Parathyroid adenoma (tissue), 2 donors: Measurements from ENCODE around the gene TMEM132C.

Experiments
- H2AFZ ChIP-seq: fragments of 300-600 bp; sonication (generic); one replicate; pipeline ENCODE4 v1.7.0; 2017; ENCODE audit warnings: antibody characterized with exemption, mild to moderate bottlenecking
- H3K27ac ChIP-seq: fragments of 300-600 bp; sonication (generic); one replicate; pipeline ENCODE4 v1.7.0; 2017
- H3K27me3 ChIP-seq: fragments of 300-600 bp; sonication (generic); one replicate; pipeline ENCODE4 v1.7.0; 2017; ENCODE audit warnings: low read length; ENCODE audit not compliant: control insufficient read depth, insufficient read depth
- H3K36me3 ChIP-seq: fragments of 300-600 bp; sonication (generic); one replicate; pipeline ENCODE4 v1.7.0; 2017; ENCODE audit warnings: low read length; ENCODE audit not compliant: control insufficient read depth, insufficient read depth
- H3K4me1 ChIP-seq: fragments of 300-600 bp; sonication (generic); one replicate; pipeline ENCODE4 v1.7.0; 2017; ENCODE audit warnings: control low read depth
- H3K4me2 ChIP-seq: fragments of 300-600 bp; sonication (generic); one replicate; pipeline ENCODE4 v1.7.0; 2017; ENCODE audit warnings: low read length
- H3K4me3 ChIP-seq: fragments of 300-600 bp; sonication (generic); one replicate; pipeline ENCODE4 v1.7.0; 2017; ENCODE audit warnings: low read depth, low read length
- H3K79me2 ChIP-seq: fragments of 300-600 bp; sonication (generic); one replicate; pipeline ENCODE4 v1.7.0; 2017; ENCODE audit warnings: control low read depth
- H3K9ac ChIP-seq: fragments of 300-600 bp; sonication (generic); one replicate; pipeline ENCODE4 v1.7.0; 2017; ENCODE audit warnings: mild to moderate bottlenecking
- H3K9me3 ChIP-seq: fragments of 300-600 bp; sonication (generic); one replicate; pipeline ENCODE4 v1.7.0; 2017; ENCODE audit warnings: low read length; ENCODE audit not compliant: control insufficient read depth
- CTCF ChIP-seq: fragments of 300-600 bp; sonication (generic); IDR thresholded peaks from one replicate; pipeline ENCODE4 v1.7.0; 2017; ENCODE audit warnings: antibody characterized with exemption, mild to moderate bottlenecking
- donor health status: primary hyperparathyroidism.

Gene TMEM132C

GRCh38 chr12:128382946-128383345 lies 116.0 kb downstream of the TMEM132C start:
- H3K27me3 ChIP-seq, result no peaks in the 10 kb centered on the region
- no peaks in the 10 kb centered on the region for H3K36me3 ChIP-seq
- no peak overlapping the region for H2AFZ ChIP-seq
- H3K27ac ChIP-seq, result no peak overlapping the region
- TF ChIP-seq CTCF, result no peak
- H3K4me2 ChIP-seq, result no peak overlapping the region
- H3K9ac ChIP-seq, result no peak overlapping the region
- no peak overlapping the region for H3K4me3 ChIP-seq
- no peaks in the 10 kb centered on the region for H3K79me2 ChIP-seq
- H3K4me1 ChIP-seq, result peaks cover under 1% of the 10 kb centered on the region
- no peaks in the 10 kb centered on the region for H3K9me3 ChIP-seq

DNA sequence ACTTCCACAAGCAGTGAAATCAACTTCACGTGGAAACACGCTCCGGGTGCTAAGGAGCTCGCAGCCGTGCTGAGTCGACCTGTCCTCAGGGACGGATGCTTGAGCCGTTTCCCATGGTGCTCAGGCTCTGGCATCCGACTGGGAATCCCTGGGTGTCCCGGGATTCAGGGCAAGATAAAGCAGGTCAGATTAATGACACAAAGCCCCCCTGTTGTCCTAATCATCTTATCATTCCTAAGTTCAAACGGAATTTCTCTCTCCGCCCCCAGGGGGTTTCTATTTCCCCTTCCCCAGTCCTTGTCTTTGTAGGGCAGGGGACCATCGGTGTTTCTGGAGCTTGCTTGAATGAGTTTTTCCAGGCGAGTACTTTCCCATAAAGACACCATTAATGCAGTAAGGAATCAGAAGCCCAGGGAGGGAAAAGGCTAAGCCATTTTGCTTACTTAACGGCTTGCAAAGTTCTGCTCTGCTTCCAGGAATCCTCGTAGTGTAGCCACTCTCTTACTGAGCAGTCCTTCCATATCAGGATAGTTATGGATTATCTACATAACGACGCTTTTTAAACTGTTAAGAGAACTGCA lies 116.5 kb downstream of the TMEM132C start:
- H3K4me3 ChIP-seq, result no peak overlapping the region
- no peak for TF ChIP-seq CTCF
- H3K9ac ChIP-seq, result no peak overlapping the region
- no peaks in the 10 kb centered on the region for H3K79me2 ChIP-seq
- no peaks in the 10 kb centered on the region for H3K27me3 ChIP-seq
- H2AFZ ChIP-seq, result no peak overlapping the region
- H3K4me1 ChIP-seq, result peaks cover 3% of the 10 kb centered on the region
- no peaks in the 10 kb centered on the region for H3K36me3 ChIP-seq
- no peak overlapping the region for H3K4me2 ChIP-seq
- no peaks in the 10 kb centered on the region for H3K9me3 ChIP-seq
- no peak overlapping the region for H3K27ac ChIP-seq

- no peaks in the 10 kb centered on the region for H3K27me3 ChIP-seq
- no peak overlapping the region for H3K9ac ChIP-seq
- no peak overlapping the region for H3K4me3 ChIP-seq
- no peak for TF ChIP-seq CTCF
- no peak overlapping the region for H2AFZ ChIP-seq
- no peaks in the 10 kb centered on the region for H3K36me3 ChIP-seq
- no peaks in the 10 kb centered on the region for H3K79me2 ChIP-seq
- peaks cover 3% of the 10 kb centered on the region for H3K4me1 ChIP-seq
- H3K4me2 ChIP-seq, result no peak overlapping the region
- H3K9me3 ChIP-seq, result no peaks in the 10 kb centered on the region
- no peak overlapping the region for H3K27ac ChIP-seq
Measured at GRCh38 chr12:128385736-128386135, 118.8 kb downstream of the TMEM132C start.

DNA sequence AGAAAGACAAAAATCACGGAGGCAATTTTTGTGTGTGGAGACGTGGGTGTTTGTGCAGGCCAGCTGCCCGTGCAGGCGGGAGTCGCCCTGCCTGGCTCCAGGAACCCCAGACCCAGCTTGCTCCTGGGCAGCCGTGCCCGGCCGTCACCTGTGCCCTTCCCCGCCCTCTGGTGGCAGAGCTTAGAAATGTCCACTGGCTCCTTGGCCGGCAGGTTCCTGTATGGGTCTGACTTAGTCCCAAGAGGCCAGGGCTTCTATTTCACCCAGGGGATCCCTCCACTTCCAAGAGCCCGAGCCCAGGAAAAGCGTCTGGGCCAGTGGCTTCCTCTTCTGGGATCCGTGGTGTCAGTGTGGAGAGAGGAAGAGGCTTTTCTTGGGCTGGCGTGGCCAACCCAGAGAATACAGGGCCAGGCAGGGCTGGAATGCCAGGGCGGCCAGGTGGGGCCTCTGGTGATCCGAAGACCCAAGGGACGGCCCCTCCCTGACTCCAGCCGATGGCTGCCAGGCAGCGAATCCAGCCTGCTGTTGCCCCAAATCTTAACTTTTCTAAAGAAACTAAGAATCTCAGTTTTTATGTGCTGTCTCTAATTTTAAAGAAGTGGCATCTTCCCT lies 120.9 kb downstream of the TMEM132C start:
- Histone ChIP-seq H3K4me2 (no peak overlapping the region), H3K79me2 (no peaks in the 10 kb centered on the region), H2AFZ (peak overlapping the region; percentile 13), H3K4me1 (peaks cover 3% of the 10 kb centered on the region), H3K4me3 (no peak overlapping the region), H3K9me3 (no peaks in the 10 kb centered on the region), H3K36me3 (no peaks in the 10 kb centered on the region), H3K27ac (no peak overlapping the region), H3K27me3 (no peaks in the 10 kb centered on the region), H3K9ac (no peak overlapping the region)
- peak; percentile 71 for TF ChIP-seq CTCF

- Histone ChIP-seq H3K27ac (no peak overlapping the region), H3K4me3 (no peak overlapping the region), H3K9ac (no peak overlapping the region), H3K36me3 (no peaks in the 10 kb centered on the region), H3K9me3 (no peaks in the 10 kb centered on the region), H3K4me1 (peaks cover 3% of the 10 kb centered on the region), H2AFZ (no peak overlapping the region), H3K4me2 (no peak overlapping the region), H3K27me3 (no peaks in the 10 kb centered on the region), H3K79me2 (no peaks in the 10 kb centered on the region)
- TF ChIP-seq CTCF, result no peak
Measured at GRCh38 chr12:128388461-128389000, 121.6 kb downstream of the TMEM132C start.
